Keratinocyte (primary cell): ENCODE results near the gene BMPR1B. TPM values are rescaled to one million over a fixed set of nuclear protein-coding genes. Genes with fewer than 3 reads are reported as not detected.

Experiments
- DNase-seq: peaks from one replicate; pipeline ENCODE4 v3.0.0-alpha.2; 2011; ENCODE audit warnings: low read depth, missing footprints, low spot score
- FAIRE-seq: peaks from 2 replicates; lab custom pipeline; 2011; peaks lifted over from hg19 to GRCh38; lab: Jason Lieb, UNC
- H2AFZ ChIP-seq: 2 replicates; pipeline ENCODE4 v1.6.0; 2012; ENCODE audit warnings: low read length, control low read depth, inconsistent platforms; ENCODE audit not compliant: control insufficient read depth
- H3K27ac ChIP-seq: 2 replicates; pipeline ENCODE4 v1.5.1; 2011; ENCODE audit warnings: low read length; ENCODE audit not compliant: control insufficient read depth, insufficient read depth
- H3K27me3 ChIP-seq: 3 replicates; pipeline ENCODE4 v1.6.0; 2011; ENCODE audit warnings: low read length; ENCODE audit not compliant: control insufficient read depth, insufficient read depth; ENCODE audit errors: extremely low read depth
- H3K36me3 ChIP-seq, 2 experiments: 2 replicates in 1 of 2; 3 replicates in 1 of 2; pipeline ENCODE4 v1.5.1; 2011; ENCODE audit warnings: low read length in 2 of 2, mild to moderate bottlenecking in 1 of 2; ENCODE audit not compliant: control insufficient read depth in 2 of 2, insufficient read depth in 2 of 2; ENCODE audit errors: extremely low read depth in 1 of 2
- H3K4me1 ChIP-seq: 3 replicates; pipeline ENCODE4 v1.5.1; 2011; ENCODE audit warnings: low read length; ENCODE audit not compliant: control insufficient read depth, insufficient read depth; ENCODE audit errors: extremely low read depth
- H3K4me2 ChIP-seq: 3 replicates; pipeline ENCODE4 v1.6.0; 2011; ENCODE audit warnings: low read depth, low read length; ENCODE audit not compliant: control insufficient read depth, insufficient read depth; ENCODE audit errors: extremely low read depth
- H3K4me3 ChIP-seq, 3 experiments: fragments of 200-600 bp in 1 of 3; sonication (generic) in 1 of 3; 2 replicates in 2 of 3; 3 replicates in 1 of 3; pipeline ENCODE4 v1.5.1; 2011 to 2016; ENCODE audit warnings: low read length in 3 of 3, mild to moderate bottlenecking in 3 of 3, control low read depth in 2 of 3, inconsistent platforms in 1 of 3, low read depth in 1 of 3, mixed read lengths in 1 of 3, mixed run types in 1 of 3, moderate library complexity in 1 of 3; ENCODE audit not compliant: control insufficient read depth in 2 of 3, insufficient read depth in 2 of 3; ENCODE audit errors: extremely low read depth in 1 of 3
- H3K79me2 ChIP-seq: 2 replicates; pipeline ENCODE4 v1.6.0; 2012; ENCODE audit warnings: low read length; ENCODE audit not compliant: control insufficient read depth, insufficient read depth
- H3K9ac ChIP-seq: 3 replicates; pipeline ENCODE4 v1.6.0; 2011; ENCODE audit warnings: low read length; ENCODE audit not compliant: control insufficient read depth, insufficient read depth; ENCODE audit errors: extremely low read depth
- H3K9me1 ChIP-seq: 3 replicates; pipeline ENCODE4 v1.6.0; 2011; ENCODE audit warnings: low read length; ENCODE audit not compliant: control insufficient read depth, insufficient read depth; ENCODE audit errors: extremely low read depth
- H3K9me3 ChIP-seq: 2 replicates; pipeline ENCODE4 v1.5.1; 2012; ENCODE audit warnings: low read depth, low read length; ENCODE audit not compliant: control insufficient read depth
- H4K20me1 ChIP-seq: 3 replicates; pipeline ENCODE4 v1.6.0; 2011; ENCODE audit warnings: low read length; ENCODE audit not compliant: control insufficient read depth, insufficient read depth; ENCODE audit errors: extremely low read depth
- CTCF ChIP-seq, 3 experiments: IDR thresholded peaks in 1 of 3; conservative IDR thresholded peaks in 1 of 3; optimal IDR thresholded peaks in 1 of 3; 2 replicates in 2 of 3; 3 replicates in 1 of 3; pipeline versions ENCODE3 to v1.5.1; 2011; ENCODE audit warnings: low read length in 3 of 3, mild to moderate bottlenecking in 3 of 3, moderate library complexity in 2 of 3, control low read depth in 1 of 3, inconsistent platforms in 1 of 3; ENCODE audit not compliant: insufficient read depth in 2 of 3; ENCODE audit errors: extremely low read depth in 1 of 3
- EZH2 ChIP-seq: IDR thresholded peaks from one replicate; pipeline ENCODE4 v1.6.1; 2012; ENCODE audit warnings: inconsistent platforms, mild to moderate bottlenecking, low read length, moderate library complexity
- dilution Hi-C: fragments of 300-500 bp; cut with MboI; formaldehyde crosslinking; loops from one replicate; pipeline ENCODE4 v1.7.0; 2020; ENCODE audit warnings: low sequenced_read_pairs; ENCODE audit not compliant: extremely low pct_ligation_motif_present
- polyA plus RNA-seq, 5 experiments: library from polyadenylated mRNA; depleted of rRNA in 3 of 5; stranded (reverse) in 3 of 5; stranded (forward) in 1 of 5; unstranded in 1 of 5; fragments of >200 nt; gene quantifications; 1 replicate in 1 of 5; 2 replicates in 3 of 5; 3 replicates in 1 of 5; pipeline versions ENCODE4 v1.2.1 to v1.2.3, GENCODE V29; 2011 to 2012; ENCODE audit warnings: missing spikeins in 2 of 5, low read depth in 1 of 5, low replicate concordance in 1 of 5

Gene BMPR1B
- polyA plus RNA-seq, 1 donor (not counting 4 experiments of a cell fraction or from before 2014, with no cell fraction given) = 0.89 TPM

- no peaks in the 10 kb centered on the region for H3K9me3 ChIP-seq
- H3K9me1 ChIP-seq = no peaks in the 10 kb centered on the region
- no peaks in the 10 kb centered on the region for H3K27me3 ChIP-seq
- FAIRE-seq (no peak), DNase-seq (no peak)
- H3K36me3 ChIP-seq = no peaks in the 10 kb centered on the region
- TF ChIP-seq EZH2 = no peak
- no peak for TF ChIP-seq CTCF (optimal IDR thresholded peaks at IDR 0.05 in 1 of 3, IDR thresholded peaks at IDR 0.05 in 1 of 3, conservative IDR thresholded peaks at IDR 0.05 in 1 of 3; ENCODE audit: extremely low read depth in 1 of 3, insufficient read depth in 2 of 3, low read length in 3 of 3)
- no peaks in the 10 kb centered on the region for H3K79me2 ChIP-seq
- H4K20me1 ChIP-seq = no peaks in the 10 kb centered on the region
- no peak overlapping the region for H3K9ac ChIP-seq
- H3K27ac ChIP-seq = no peak overlapping the region
- no peak overlapping the region for H2AFZ ChIP-seq
- no peak overlapping the region for H3K4me2 ChIP-seq
- dilution Hi-C loops = loop anchor here (25.0 kb wide), 1 partner anchor 344 kb away; the partner anchor contains the start of gene BMPR1B
- no peaks in the 10 kb centered on the region for H3K4me1 ChIP-seq
- H3K4me3 ChIP-seq = no peak overlapping the region
These were observed 348.7 kb downstream of the BMPR1B start for GRCh38 chr4:95106408-95106928.

GRCh38 chr4:95107004-95107403 lies 349.2 kb downstream of the BMPR1B start:
- Histone ChIP-seq H3K36me3 (no peaks in the 10 kb centered on the region), H3K4me2 (no peak overlapping the region), H3K27me3 (no peaks in the 10 kb centered on the region), H3K79me2 (no peaks in the 10 kb centered on the region), H2AFZ (no peak overlapping the region), H3K4me3 (no peak overlapping the region), H3K4me1 (no peaks in the 10 kb centered on the region), H3K9me3 (no peaks in the 10 kb centered on the region), H3K9ac (no peak overlapping the region), H3K27ac (no peak overlapping the region), H3K9me1 (no peaks in the 10 kb centered on the region), H4K20me1 (no peaks in the 10 kb centered on the region)
- TF ChIP-seq CTCF (optimal IDR thresholded peaks at IDR 0.05 in 1 of 3, IDR thresholded peaks at IDR 0.05 in 1 of 3, conservative IDR thresholded peaks at IDR 0.05 in 1 of 3; ENCODE audit: extremely low read depth in 1 of 3, insufficient read depth in 2 of 3, low read length in 3 of 3) (no peak), EZH2 (no peak)
- dilution Hi-C loops = loop anchor here (25.0 kb wide), 1 partner anchor 345 kb away; the partner anchor contains the start of gene BMPR1B
- DNase-seq = no peak
- FAIRE-seq = no peak
